Hepatic stellate cell (primary cell): ENCODE measurements around the gene TSPAN33.
A peak's percentile ranks its signal among the peaks of the same experiment; 100 is the strongest.
"Not testable (repeated sequence)": the region's sequence is repeated elsewhere in the genome, so short reads cannot be mapped to it uniquely, and the experiment has no call there.

Experiments
- DNase-seq: peaks from one replicate; pipeline ENCODE4 v3.0.0; 2011; ENCODE audit warnings: low spot score

The TSPAN33 gene, protein sequence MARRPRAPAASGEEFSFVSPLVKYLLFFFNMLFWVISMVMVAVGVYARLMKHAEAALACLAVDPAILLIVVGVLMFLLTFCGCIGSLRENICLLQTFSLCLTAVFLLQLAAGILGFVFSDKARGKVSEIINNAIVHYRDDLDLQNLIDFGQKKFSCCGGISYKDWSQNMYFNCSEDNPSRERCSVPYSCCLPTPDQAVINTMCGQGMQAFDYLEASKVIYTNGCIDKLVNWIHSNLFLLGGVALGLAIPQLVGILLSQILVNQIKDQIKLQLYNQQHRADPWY

GRCh38 chr7:129144095-129144833 is at the start of gene TSPAN33:
TSS of gene TSPAN33 (plus strand) at chr7:129144707. CDS start at chr7:129144981, 274 bp downstream.
- peak; percentile 93 for DNase-seq

GRCh38 chr7:129095258-129095657 is 49.2 kb upstream of the TSPAN33 start:
- DNase-seq = no peak

- DNase-seq = no peak
These were observed 46.0 kb upstream of the TSPAN33 start for GRCh38 chr7:129098409-129099084.

GRCh38 chr7:129100827-129101166 is 43.7 kb upstream of the TSPAN33 start:
- no peak for DNase-seq

DNA sequence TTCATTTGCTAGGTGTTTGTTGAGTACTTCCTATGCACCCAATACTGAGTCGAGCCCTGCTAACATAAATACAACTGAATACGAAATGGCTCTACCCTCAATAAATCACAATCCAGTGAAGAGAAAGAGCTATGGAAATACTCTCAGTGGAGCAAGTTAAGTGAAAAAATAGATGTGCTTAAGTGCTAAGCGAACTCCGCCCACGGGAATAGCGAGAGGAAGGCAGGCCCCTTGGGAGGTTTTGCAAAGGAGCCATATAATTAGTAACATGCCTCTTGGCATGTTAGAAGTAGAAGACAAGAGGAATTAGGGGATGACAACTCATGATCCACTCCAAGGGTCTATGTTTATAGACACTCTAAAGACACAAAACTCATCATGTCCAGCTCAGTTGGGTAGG is 42.8 kb upstream of the TSPAN33 start:
- no peak for DNase-seq

DNA sequence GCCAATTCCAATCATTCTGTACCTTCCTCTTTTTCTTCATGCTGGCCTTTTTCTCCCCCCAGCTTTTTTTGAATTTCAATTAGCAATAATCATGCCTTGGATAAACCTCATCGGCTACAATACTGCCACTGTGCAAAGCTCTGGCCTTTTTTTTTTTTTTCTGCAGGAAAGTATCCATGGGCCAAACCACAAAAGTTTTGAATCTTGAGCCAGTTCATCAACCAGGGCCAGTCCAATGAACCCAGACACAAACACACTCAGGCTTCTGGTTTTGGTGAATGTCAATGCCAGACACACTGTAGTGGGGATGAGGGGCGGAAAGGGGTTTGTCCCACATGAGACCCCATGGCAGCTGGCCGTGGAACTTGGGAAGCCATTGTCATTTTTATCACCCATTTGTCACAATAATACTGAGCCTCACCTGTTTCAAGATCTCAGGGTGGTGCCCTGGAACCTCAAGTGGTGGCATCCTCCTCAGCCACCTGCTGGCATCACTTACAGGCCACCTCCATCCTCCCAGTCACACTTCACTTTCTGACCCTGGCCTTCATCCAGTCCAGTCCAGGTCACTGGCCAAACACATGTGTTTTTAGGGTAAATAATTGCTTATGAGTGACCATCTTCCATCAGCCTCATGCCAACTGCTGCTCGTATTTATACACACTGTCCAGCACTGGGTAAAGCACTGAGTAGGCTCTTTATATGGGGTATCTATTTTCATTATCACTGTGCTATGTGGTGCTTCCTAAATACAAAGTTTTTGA is 40.8 kb upstream of the TSPAN33 start:
- no peak for DNase-seq

DNA sequence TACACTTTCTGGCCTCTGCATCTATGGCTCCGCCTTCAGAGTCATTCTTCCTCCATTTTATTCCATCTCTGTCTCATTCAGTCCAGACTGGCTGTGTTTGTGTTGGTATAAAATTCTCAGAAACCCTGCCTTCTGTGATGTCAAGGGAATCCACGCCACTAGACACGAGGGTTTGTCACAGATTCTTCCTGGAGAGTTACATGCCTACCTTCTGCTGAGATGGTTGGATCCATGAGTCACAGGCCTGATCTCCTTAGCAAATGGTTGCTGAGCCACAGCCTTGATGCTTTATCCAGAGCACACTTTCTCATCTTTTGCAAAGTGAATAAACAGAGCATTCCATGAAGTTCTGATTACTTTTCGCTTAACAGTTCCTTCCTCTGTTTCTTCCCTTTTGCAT is 35.9 kb upstream of the TSPAN33 start:
- no peak for DNase-seq

GRCh38 chr7:129110258-129110981 is 34.1 kb upstream of the TSPAN33 start:
- no peak for DNase-seq

- DNase-seq = no peak
These were observed 33.5 kb upstream of the TSPAN33 start for GRCh38 chr7:129110982-129111376.

DNA sequence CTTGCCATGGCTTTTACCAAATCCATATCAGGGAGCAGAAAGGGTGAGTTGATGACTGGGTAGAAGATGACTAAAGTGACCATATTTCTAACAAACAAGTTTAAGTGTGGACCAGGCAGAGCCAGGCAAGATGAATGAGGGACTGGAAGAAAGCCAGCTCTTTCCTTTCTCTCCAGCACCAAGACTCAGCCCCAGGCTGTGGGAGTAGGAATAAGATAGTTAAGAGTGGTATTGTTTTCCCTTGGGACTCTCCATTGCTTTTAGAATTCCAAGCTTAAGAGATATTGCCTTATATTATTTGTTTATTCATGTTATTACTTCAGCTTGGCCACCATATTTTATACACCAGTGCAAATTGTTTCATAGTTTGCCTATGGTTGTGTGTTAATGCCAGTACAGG is 28.8 kb upstream of the TSPAN33 start:
- no peak for DNase-seq

GRCh38 chr7:129118182-129118581 is 26.3 kb upstream of the TSPAN33 start:
- no peak for DNase-seq

DNA sequence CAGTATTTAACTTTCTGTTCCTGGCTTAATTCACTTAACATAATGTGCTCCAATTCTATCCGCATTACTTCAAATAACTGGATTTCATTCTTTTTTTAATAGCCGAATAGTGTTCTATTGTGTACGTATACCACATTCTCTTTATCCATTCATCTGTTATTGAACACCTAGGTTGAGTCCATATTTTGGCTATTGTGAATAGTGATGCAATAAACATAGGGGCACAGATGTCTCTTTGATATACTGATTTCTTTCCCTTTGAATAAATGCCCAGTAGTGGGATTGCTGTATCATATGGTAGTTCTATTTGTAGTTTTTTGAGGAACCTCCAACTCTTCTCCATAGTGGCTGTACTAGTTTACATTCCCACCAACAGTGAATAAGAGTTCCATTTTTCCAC is 25.5 kb upstream of the TSPAN33 start:
- DNase-seq = no peak

- not testable (repeated sequence) for DNase-seq
These were observed 22.9 kb upstream of the TSPAN33 start for GRCh38 chr7:129121501-129122077.

DNA sequence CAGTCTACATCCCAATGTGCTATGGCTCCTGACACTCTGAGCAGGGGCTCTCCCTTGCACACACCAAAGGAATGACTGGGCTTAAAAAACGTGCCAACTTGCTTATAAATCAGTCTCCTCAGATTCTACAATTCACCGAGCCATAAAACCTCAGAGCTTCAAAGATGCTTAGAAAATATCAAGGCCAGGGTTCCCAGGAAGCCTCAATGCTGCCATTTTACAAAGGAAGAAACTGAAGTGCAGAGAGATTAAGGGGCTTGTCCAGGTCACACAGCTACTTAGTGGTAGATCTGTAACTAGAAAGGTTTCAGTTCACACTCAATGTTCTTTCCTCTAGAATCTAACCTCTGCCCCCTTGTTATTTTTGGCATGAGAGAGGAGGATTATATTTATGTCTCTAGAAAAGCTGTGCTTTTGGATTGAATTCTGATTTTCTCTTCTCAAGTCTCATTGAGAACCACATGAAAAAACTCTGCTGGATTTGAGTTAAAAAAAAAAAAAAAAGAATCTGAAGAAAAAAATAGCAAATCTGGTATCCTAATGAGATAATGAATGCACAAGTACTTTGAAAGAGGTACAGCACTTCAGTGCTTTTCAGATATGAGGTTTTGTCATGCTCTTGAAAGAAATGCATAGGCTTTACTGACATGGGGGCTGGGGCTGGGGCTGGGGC is 22.3 kb upstream of the TSPAN33 start:
- DNase-seq = no peak

DNA sequence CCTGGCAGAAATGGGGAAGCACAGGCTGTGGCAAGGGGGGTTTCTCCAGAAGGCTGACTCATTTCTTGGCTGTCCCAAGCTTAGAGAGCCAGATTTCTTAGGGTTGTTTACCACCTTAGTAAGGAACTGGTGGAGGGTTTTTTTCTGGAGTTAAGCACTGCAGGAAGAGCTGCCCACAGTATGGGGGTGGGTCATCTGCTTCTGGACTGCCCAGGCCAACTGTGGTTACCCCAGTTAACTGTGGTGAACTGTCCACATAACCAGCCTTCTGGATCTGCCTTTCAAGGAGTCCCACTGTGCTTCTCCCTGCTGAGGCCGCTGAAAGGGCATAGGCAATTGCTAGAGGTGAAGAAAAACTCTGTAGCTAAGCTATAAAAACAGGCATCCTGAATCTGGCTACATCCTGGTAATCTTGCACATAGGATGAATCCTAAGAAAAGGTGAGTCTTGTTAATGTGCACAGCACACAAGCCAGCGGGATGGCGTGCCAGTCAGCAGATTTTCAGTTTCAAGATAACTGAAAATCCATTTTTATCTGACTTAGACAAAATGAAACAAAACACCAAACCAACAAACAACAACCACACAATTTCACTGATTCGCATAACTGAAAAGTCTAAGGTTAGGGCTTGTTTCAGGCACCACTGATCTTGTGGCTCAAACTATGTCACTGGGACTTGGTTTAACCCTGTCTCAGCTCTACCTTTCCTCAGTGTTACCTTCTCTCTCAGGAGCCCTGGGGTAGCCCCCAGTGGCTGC is 21.6 kb upstream of the TSPAN33 start:
- DNase-seq = no peak

GRCh38 chr7:129123510-129123857 is 21.0 kb upstream of the TSPAN33 start:
- DNase-seq = no peak

DNA sequence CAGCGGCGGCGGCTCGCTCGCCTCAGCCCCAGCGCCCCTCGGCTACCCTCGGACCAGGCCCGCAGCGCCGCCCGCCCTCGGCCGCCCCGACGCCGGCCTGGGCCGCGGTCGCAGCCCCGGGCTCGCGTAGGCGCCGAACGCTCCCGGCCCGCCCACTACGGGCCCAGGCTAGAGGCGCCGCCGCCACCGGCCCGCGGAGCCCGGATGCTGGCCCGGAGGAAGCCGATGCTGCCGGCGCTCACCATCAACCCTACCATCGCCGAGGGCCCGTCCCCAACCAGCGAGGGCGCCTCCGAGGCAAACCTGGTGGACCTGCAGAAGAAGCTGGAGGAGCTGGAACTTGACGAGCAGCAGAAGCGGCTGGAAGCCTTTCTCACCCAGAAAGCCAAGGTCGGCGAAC is 18.2 kb upstream of the TSPAN33 start:
- no peak for DNase-seq

- no peak for DNase-seq
These were observed 17.4 kb upstream of the TSPAN33 start for GRCh38 chr7:129127154-129127553.

DNA sequence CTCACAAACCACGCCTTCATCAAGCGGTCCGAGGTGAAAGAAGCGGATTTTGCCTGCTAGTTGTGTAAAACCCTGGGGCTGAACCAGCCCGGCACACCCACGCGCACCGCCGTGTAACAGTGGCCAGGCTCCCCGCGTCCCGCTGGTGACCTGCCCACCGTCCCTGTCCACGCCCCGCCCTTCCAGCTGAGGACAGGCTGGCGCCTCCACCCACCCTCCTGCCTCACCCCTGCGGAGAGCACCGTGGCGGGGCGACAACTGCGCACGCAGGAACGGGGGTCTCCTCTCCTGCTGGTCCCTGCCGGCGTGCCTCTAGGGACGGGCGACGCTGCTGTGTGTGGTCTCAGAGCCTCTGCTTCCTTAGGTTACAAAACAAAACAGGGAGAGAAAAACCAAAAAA is 16.9 kb upstream of the TSPAN33 start:
- no peak for DNase-seq

DNA sequence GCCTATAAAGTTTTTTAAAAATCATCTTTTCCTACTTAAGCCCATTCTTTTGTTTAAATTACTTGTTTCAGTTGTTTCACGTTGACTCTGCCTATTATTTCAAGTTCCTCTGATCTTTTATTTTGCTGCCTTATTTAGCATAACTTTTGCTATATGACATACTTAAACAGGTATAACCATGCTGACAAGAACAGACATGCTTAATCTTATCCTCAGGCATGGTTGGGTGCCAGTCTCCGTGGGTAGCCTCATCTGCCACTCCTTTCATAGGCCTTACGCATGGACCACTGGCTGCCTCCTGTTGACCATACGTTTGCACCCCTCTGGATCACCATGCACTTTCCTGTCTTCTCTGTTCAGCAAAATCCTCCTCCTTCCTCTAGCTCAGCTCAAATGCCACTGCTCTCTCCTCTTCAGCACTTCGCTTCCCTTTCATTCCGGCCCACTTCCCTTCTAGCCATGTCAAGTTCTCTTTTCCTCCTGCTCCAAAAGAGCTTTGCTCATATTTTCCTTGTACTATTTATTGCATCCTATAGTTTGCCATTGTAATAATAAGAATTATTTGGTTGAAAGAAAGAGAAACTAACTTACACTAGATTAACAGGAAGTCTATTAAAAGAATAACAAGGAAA is 10.0 kb upstream of the TSPAN33 start:
- DNase-seq = no peak
